SK-N-MC (cell line): ENCODE measurements around the gene POP7.

Source experiments
- EZH2 ChIP-seq: fragments of 200-600 bp; sonication (generic); IDR thresholded peaks from one replicate; pipeline ENCODE4 v1.6.1; 2017; ENCODE audit warnings: antibody characterized with exemption
- POLR2AphosphoS5 ChIP-seq: IDR thresholded peaks from 2 replicates; pipeline ENCODE4 v1.6.1; 2012; ENCODE audit warnings: mild to moderate bottlenecking, low read depth, low read length, borderline replicate concordance

- TF ChIP-seq EZH2, result no peak
- TF ChIP-seq POLR2AphosphoS5, result no peak
These were observed 30.8 kb upstream of the POP7 start for GRCh38 chr7:100675105-100675451.
